A549 (cell line): ENCODE data around the gene C8A. TPM values are rescaled to one million over a fixed set of nuclear protein-coding genes. Genes with fewer than 3 reads are reported as not detected.

Experiments used
- ATAC-seq, 2 experiments: fragments of 200-7000 bp in 1 of 2; fragments of >200 bp in 1 of 2; cut with Nextera tagmentation in 1 of 2; cut with Tn5 transposase in 1 of 2; 3 replicates each; pipeline versions ENCODE4 v1.8.0 to v1.9.1; 2018 to 2020; ENCODE audit warnings: mild to moderate bottlenecking in 1 of 2, moderate library complexity in 1 of 2
- CTCF ChIA-PET: fragments of 300-600 bp; sonication (Branson Sonifier 250); formaldehyde crosslinking; extraction: SDS; loops from one replicate; lab custom pipeline; 2021; ENCODE audit warnings: antibody characterized with exemption, inconsistent platforms; lab: Yijun Ruan, JAX
- POLR2A ChIA-PET: fragments of 350-600 bp; formaldehyde crosslinking; extraction: SDS; loops from one replicate; lab custom pipeline; 2021; ENCODE audit warnings: antibody characterized with exemption, inconsistent platforms; lab: Yijun Ruan, JAX
- DNase-seq, 2 experiments: peaks; one replicate each; pipeline versions ENCODE4 v3.0.0 to v3.0.0-alpha.2; 2011 to 2016; ENCODE audit warnings: low read depth in 1 of 2, low spot score in 1 of 2
- FAIRE-seq: peaks from 2 replicates; lab custom pipeline; 2011; peaks lifted over from hg19 to GRCh38; lab: Jason Lieb, UNC
- H3K27ac ChIP-seq, 2 experiments: fragments of >200 bp; sonication (Bioruptor Twin); formaldehyde crosslinking; 3 replicates each; pipeline ENCODE4 v1.5.1; 2016 to 2017
- H3K4me1 ChIP-seq: fragments of >200 bp; sonication (Bioruptor Twin); formaldehyde crosslinking; 3 replicates; pipeline ENCODE4 v1.6.1; 2016
- H3K4me2 ChIP-seq: fragments of >200 bp; sonication (Bioruptor Twin); formaldehyde crosslinking; 3 replicates; pipeline ENCODE4 v1.6.1; 2016
- H3K4me3 ChIP-seq: fragments of >200 bp; sonication (Bioruptor Twin); formaldehyde crosslinking; 3 replicates; pipeline ENCODE4 v1.5.1; 2016
- H3K9me3 ChIP-seq: fragments of >200 bp; sonication (Bioruptor Twin); formaldehyde crosslinking; 3 replicates; pipeline ENCODE4 v1.6.1; 2016
- BCL3 ChIP-seq: fragments of >200 bp; sonication (Bioruptor Twin); formaldehyde crosslinking; IDR thresholded peaks from 3 replicates; pipeline ENCODE4 v1.6.1; 2016
- BHLHE40 ChIP-seq: IDR thresholded peaks from 2 replicates; pipeline ENCODE4 v1.6.1; 2012; ENCODE audit warnings: low read depth, low read length, inconsistent platforms
- CBX2 ChIP-seq: fragments of 200-600 bp; sonication (generic); IDR thresholded peaks from 2 replicates; pipeline ENCODE4 v1.6.1; 2016; ENCODE audit warnings: low read depth, mild to moderate bottlenecking, borderline replicate concordance
- CBX8 ChIP-seq: fragments of 200-600 bp; sonication (generic); IDR thresholded peaks from 2 replicates; pipeline ENCODE4 v1.6.1; 2016
- CEBPB ChIP-seq, 2 experiments: fragments of >200 bp in 1 of 2; sonication (Bioruptor Twin) in 1 of 2; formaldehyde crosslinking in 1 of 2; IDR thresholded peaks; 2 replicates each; pipeline ENCODE4 v1.6.1; 2012 to 2016
- CHD4 ChIP-seq: fragments of 200-600 bp; sonication (generic); IDR thresholded peaks from 2 replicates; pipeline ENCODE4 v1.6.1; 2016; ENCODE audit warnings: antibody characterized with exemption, mild to moderate bottlenecking, borderline replicate concordance
- CTCF ChIP-seq: fragments of >200 bp; sonication (Bioruptor Twin); formaldehyde crosslinking; IDR thresholded peaks from 3 replicates; pipeline ENCODE4 v1.5.1; 2016
- E2F6 ChIP-seq: IDR thresholded peaks from 2 replicates; pipeline ENCODE4 v1.6.1; 2012; ENCODE audit warnings: low read depth, borderline replicate concordance
- EHMT2 ChIP-seq: fragments of 200-600 bp; sonication (generic); IDR thresholded peaks from 2 replicates; pipeline ENCODE4 v1.6.1; 2016; ENCODE audit warnings: antibody characterized with exemption, low read depth, mild to moderate bottlenecking, moderate library complexity
- ESRRA ChIP-seq: fragments of 150-350 bp; IDR thresholded peaks from 2 replicates; pipeline ENCODE4 v1.6.1; 2014; ENCODE audit warnings: mild to moderate bottlenecking, low read length, borderline replicate concordance
- FOSB ChIP-seq: fragments of 250-450 bp; sonication (Bioruptor Pico); IDR thresholded peaks from 2 replicates; pipeline ENCODE4 v1.5.0; 2020; ENCODE audit warnings: mild to moderate bottlenecking, moderate library complexity
- HDAC2 ChIP-seq: fragments of 200-600 bp; sonication (generic); IDR thresholded peaks from 2 replicates; pipeline ENCODE4 v1.6.1; 2016
- HEYL ChIP-seq: fragments of 250-450 bp; sonication (Bioruptor Pico); IDR thresholded peaks from 2 replicates; pipeline ENCODE4 v1.8.0; 2021; ENCODE audit warnings: mild to moderate bottlenecking, moderate library complexity
- HOXA7 ChIP-seq: fragments of 250-450 bp; sonication (Bioruptor Pico); IDR thresholded peaks from 2 replicates; pipeline ENCODE4 v1.5.0; 2020; ENCODE audit warnings: mild to moderate bottlenecking, moderate library complexity
- HOXB13 ChIP-seq: fragments of 250-450 bp; sonication (Bioruptor Pico); IDR thresholded peaks from 2 replicates; pipeline ENCODE4 v1.5.0; 2020; ENCODE audit warnings: low read depth, mild to moderate bottlenecking, moderate library complexity
- HOXB5 ChIP-seq: fragments of 250-450 bp; sonication (Bioruptor Pico); IDR thresholded peaks from 2 replicates; pipeline ENCODE4 v1.5.0; 2020; ENCODE audit warnings: mild to moderate bottlenecking, moderate library complexity
- JUN ChIP-seq, 2 experiments: fragments of >200 bp; sonication (Bioruptor Twin); formaldehyde crosslinking; IDR thresholded peaks; 2 replicates in 1 of 2; 3 replicates in 1 of 2; pipeline ENCODE4 v1.6.1; 2016 to 2017
- JUNB ChIP-seq: fragments of >200 bp; sonication (Bioruptor Twin); formaldehyde crosslinking; IDR thresholded peaks from 2 replicates; pipeline ENCODE4 v1.6.1; 2016
- MAFK ChIP-seq: fragments of 450-650 bp; IDR thresholded peaks from 2 replicates; pipeline ENCODE4 v1.6.1; 2014; ENCODE audit not compliant: partially characterized antibody
- NFE2L2 ChIP-seq: fragments of 150-350 bp; conservative IDR thresholded peaks from 2 replicates; pipeline ENCODE4 v1.6.1; 2014; ENCODE audit warnings: low read length
- NR3C1 ChIP-seq: fragments of >200 bp; sonication (Bioruptor Twin); formaldehyde crosslinking; IDR thresholded peaks from 3 replicates; pipeline ENCODE4 v1.6.1; 2017
- SREBF2 ChIP-seq: fragments of 450-650 bp; IDR thresholded peaks from 2 replicates; pipeline ENCODE4 v1.6.1; 2014; ENCODE audit warnings: mild to moderate bottlenecking, moderate library complexity
- ZC3H11A ChIP-seq: fragments of 450-650 bp; IDR thresholded peaks from 2 replicates; pipeline ENCODE4 v1.6.1; 2014; ENCODE audit warnings: antibody characterized with exemption, mild to moderate bottlenecking
- ZFP36 ChIP-seq: fragments of 450-650 bp; IDR thresholded peaks from 2 replicates; pipeline ENCODE4 v1.6.1; 2014; ENCODE audit warnings: borderline replicate concordance; ENCODE audit not compliant: partially characterized antibody
- ZNF302 ChIP-seq: fragments of 250-450 bp; sonication (Bioruptor Pico); IDR thresholded peaks from 2 replicates; pipeline ENCODE4 v1.9.0; 2021; ENCODE audit warnings: inconsistent platforms, mild to moderate bottlenecking, moderate library complexity
- WGBS: methylation state at CpG from one replicate; pipeline ENCODE4 v1.1.6; 2017; ENCODE audit errors: missing lambda C conversion rate; 5-methylcytosine and 5-hydroxymethylcytosine counted together
- polyA plus RNA-seq, 4 experiments: library from polyadenylated mRNA; depleted of rRNA in 3 of 4; stranded (reverse); fragments of >200 nt; fragmentation: RNase III in 1 of 4; extraction: RNeasy Plus Mini Kit Qiagen cat#74134 plus additional on column Dnase treatment in 1 of 4; gene quantifications; 2 replicates in 3 of 4; 3 replicates in 1 of 4; pipeline ENCODE4 v1.2.3, GENCODE V29; 2011 to 2017
- TF ChIP-seq, protein P1 (sequence below): fragments of 250-450 bp; sonication (Bioruptor Pico); IDR thresholded peaks from 2 replicates; pipeline ENCODE4 v1.5.0; 2021; ENCODE audit warnings: mild to moderate bottlenecking, moderate library complexity, borderline replicate concordance
- TF ChIP-seq, protein P2 (sequence below): fragments of >200 bp; sonication (Bioruptor Twin); formaldehyde crosslinking; IDR thresholded peaks from 2 replicates; pipeline ENCODE4 v1.6.1; 2016

C8A gene
- polyA plus RNA-seq, 2 of the 4 experiments (the other 2 are of a cell fraction), result not detected

DNA sequence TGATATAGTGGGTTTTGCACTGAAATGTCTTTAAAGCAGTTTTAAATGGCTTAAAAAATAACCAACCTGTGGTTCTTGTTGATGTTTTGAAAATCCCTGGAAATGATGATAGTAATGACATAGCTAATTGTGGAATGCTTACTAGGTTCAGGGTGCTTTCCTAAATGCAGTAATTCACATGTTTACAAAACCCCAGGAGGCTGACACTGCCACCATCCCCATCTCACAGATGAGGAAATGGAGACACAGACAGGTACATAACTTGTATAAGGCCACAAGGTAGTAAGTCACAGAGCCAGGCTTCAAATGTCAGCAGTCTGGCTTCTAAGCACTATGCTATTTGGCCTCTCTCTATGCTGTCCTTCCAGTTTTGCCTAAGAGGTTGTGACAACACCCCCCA is 70.6 kb downstream of the C8A start (continued):
- TF ChIP-seq CTCF, result no peak
- TF ChIP-seq, all 56 proteins: peak for 0

DNA sequence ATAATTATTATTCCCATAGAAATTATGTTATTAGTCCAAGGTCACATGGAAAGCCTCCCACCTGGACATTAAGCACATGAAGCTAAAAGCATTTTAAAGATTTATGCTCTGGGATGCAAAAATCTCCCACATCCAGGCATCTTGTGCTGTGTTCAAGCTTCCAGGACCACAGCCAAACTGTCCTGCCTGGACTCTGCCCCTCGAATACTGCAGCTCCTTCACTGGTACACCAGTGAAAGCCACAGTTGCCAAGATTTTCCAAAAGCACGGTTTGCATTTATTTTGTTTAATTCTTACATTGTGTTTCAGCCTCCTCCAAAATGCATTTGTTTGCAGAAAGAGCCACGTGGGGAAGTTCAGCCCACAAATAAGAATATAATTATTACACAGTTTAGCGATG is 72.6 kb downstream of the C8A start:
- Histone ChIP-seq H3K27ac (no peak overlapping the region), H3K9me3 (no peaks in the 10 kb centered on the region), H3K4me3 (no peak overlapping the region), H3K4me2 (no peak overlapping the region), H3K4me1 (no peaks in the 10 kb centered on the region)
- CTCF ChIA-PET, result no interaction called here
- 15% methylated on average over 4 of the region's 4 CpGs for WGBS
- no peak for FAIRE-seq
- ATAC-seq, result no peak
- no peak for DNase-seq
- POLR2A ChIA-PET, result no interaction called here
- TF ChIP-seq CHD4 (no peak), CBX8 (no peak), ZNF302 (CRISPR knock-in tag) (no peak), MAFK (no peak), HDAC2 (no peak)

GRCh38 chr1:56927986-56928385 is 73.4 kb downstream of the C8A start:
- ChIA-PET CTCF (no interaction called here), POLR2A (no interaction called here)
- no peak for ATAC-seq
- H3K9me3 ChIP-seq, result no peaks in the 10 kb centered on the region
- no peak for TF ChIP-seq CEBPB (IDR thresholded peaks at IDR 0.05)
- no peak for FAIRE-seq
- no peak for DNase-seq
- H3K4me2 ChIP-seq, result no peak overlapping the region
- no peak overlapping the region for H3K4me3 ChIP-seq
- no peaks in the 10 kb centered on the region for H3K4me1 ChIP-seq
- 8% methylated on average over 3 of the region's 3 CpGs for WGBS
- H3K27ac ChIP-seq, result no peak overlapping the region

GRCh38 chr1:56929492-56929891 is 74.9 kb downstream of the C8A start:
- no peak for FAIRE-seq
- POLR2A ChIA-PET, result no interaction called here
- no peak for TF ChIP-seq NR3C1
- TF ChIP-seq CBX2, result no peak
- no peak for TF ChIP-seq SREBF2
- no peak for TF ChIP-seq EHMT2
- no peak for TF ChIP-seq FOSB (CRISPR knock-in tag)
- no peak for TF ChIP-seq JUN (IDR thresholded peaks at IDR 0.05)
- no peak for TF ChIP-seq JUNB
- no peak for TF ChIP-seq HOXA7 (CRISPR knock-in tag)
- no peak for TF ChIP-seq NFE2L2
- no peak for TF ChIP-seq HEYL (CRISPR knock-in tag)
- no peak for TF ChIP-seq BHLHE40
- no peak for DNase-seq
- WGBS, result 2% methylated on average over 2 of the region's 2 CpGs
- H3K4me2 ChIP-seq, result no peak overlapping the region
- no peak overlapping the region for H3K27ac ChIP-seq
- H3K4me3 ChIP-seq, result no peak overlapping the region
- CTCF ChIA-PET, result no interaction called here
- no peaks in the 10 kb centered on the region for H3K9me3 ChIP-seq
- ATAC-seq, result no peak
- no peaks in the 10 kb centered on the region for H3K4me1 ChIP-seq

GRCh38 chr1:56931211-56931610 is 76.6 kb downstream of the C8A start:
- Histone ChIP-seq H3K4me1 (no peaks in the 10 kb centered on the region), H3K9me3 (no peaks in the 10 kb centered on the region), H3K27ac (no peak overlapping the region), H3K4me3 (no peak overlapping the region), H3K4me2 (no peak overlapping the region)
- ChIA-PET CTCF (interaction anchor here (0.9 kb wide), 1 partner anchor 17 kb away, joined by 3 read pairs; no protein-coding TSS in a partner anchor), POLR2A (no interaction called here)
- 22% methylated on average over 3 of the region's 3 CpGs for WGBS
- ATAC-seq (no peak), FAIRE-seq (no peak), DNase-seq (no peak)
- TF ChIP-seq BCL3 (no peak), ZFP36 (no peak), ZC3H11A (no peak), HEYL (CRISPR knock-in tag) (no peak), MAFK (no peak), HOXB5 (CRISPR knock-in tag) (no peak), HOXB13 (CRISPR knock-in tag) (no peak), HDAC2 (no peak), HOXA7 (CRISPR knock-in tag) (no peak), CEBPB (IDR thresholded peaks at IDR 0.05) (no peak), E2F6 (no peak), FOSB (CRISPR knock-in tag) (no peak), ESRRA (no peak)
- TF ChIP-seq, protein P1, sequence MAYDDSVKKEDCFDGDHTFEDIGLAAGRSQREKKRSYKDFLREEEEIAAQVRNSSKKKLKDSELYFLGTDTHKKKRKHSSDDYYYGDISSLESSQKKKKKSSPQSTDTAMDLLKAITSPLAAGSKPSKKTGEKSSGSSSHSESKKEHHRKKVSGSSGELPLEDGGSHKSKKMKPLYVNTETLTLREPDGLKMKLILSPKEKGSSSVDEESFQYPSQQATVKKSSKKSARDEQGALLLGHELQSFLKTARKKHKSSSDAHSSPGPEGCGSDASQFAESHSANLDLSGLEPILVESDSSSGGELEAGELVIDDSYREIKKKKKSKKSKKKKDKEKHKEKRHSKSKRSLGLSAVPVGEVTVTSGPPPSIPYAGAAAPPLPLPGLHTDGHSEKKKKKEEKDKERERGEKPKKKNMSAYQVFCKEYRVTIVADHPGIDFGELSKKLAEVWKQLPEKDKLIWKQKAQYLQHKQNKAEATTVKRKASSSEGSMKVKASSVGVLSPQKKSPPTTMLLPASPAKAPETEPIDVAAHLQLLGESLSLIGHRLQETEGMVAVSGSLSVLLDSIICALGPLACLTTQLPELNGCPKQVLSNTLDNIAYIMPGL (CRISPR knock-in tag), result no peak
- TF ChIP-seq, protein P2, sequence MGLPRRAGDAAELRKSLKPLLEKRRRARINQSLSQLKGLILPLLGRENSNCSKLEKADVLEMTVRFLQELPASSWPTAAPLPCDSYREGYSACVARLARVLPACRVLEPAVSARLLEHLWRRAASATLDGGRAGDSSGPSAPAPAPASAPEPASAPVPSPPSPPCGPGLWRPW, result no peak
